Testis (tissue), 3 donors: Measurements from ENCODE around the gene HNRNPL. TPM values are rescaled to one million over a fixed set of nuclear protein-coding genes. Genes with fewer than 3 reads are reported as not detected.

Source experiments
- DNase-seq: peaks from one replicate; pipeline ENCODE4 v3.0.0-alpha.2; 2019
- H3K27ac ChIP-seq, 2 donors: fragments of 200-600 bp; sonication (generic); one replicate each; pipeline ENCODE4 v1.5.1; 2019
- H3K27me3 ChIP-seq: fragments of 200-600 bp; sonication (generic); one replicate; pipeline ENCODE4 v1.5.1; 2019
- H3K36me3 ChIP-seq: fragments of 200-600 bp; sonication (generic); one replicate; pipeline ENCODE4 v1.5.1; 2017; ENCODE audit warnings: low read depth; ENCODE audit errors: missing control alignments
- H3K4me1 ChIP-seq: fragments of 200-600 bp; sonication (generic); one replicate; pipeline ENCODE4 v1.5.1; 2019
- H3K4me3 ChIP-seq, 2 donors: fragments of 200-600 bp; sonication (generic); one replicate each; pipeline ENCODE4 v1.5.1; 2017 to 2019
- H3K9me3 ChIP-seq: fragments of 200-600 bp; sonication (generic); one replicate; pipeline ENCODE4 v1.5.1; 2017
- POLR2A ChIP-seq: fragments of 450-650 bp; IDR thresholded peaks from one replicate; pipeline ENCODE4 v1.6.1; 2017; ENCODE audit warnings: antibody characterized with exemption, mild to moderate bottlenecking, moderate library complexity
- WGBS, 2 donors: methylation state at CpG; one replicate each; pipeline ENCODE4 v1.1.5; 2018; 5-methylcytosine and 5-hydroxymethylcytosine counted together
- intact Hi-C: fragments of 100-400 bp; cut with DNase I; formaldehyde crosslinking; loops from one replicate; pipeline ENCODE4 v1.15.1; 2023; ENCODE audit warnings: low total_unique reads
- polyA plus RNA-seq: library from polyadenylated mRNA; stranded (reverse); fragments of 350-450 nt; fragmentation: Illumina TruSeq; extraction: RNeasy Lipid Tissue Mini Kit (QIAGEN cat#74804); gene quantifications from one replicate; pipeline ENCODE4 v1.2.3, GENCODE V29; 2014; ENCODE audit warnings: low read depth, low replicate concordance; ENCODE audit not compliant: insufficient read depth
- total RNA-seq, 2 donors: library from RNA; depleted of rRNA; stranded (reverse); fragments of >200 nt; gene quantifications; one replicate each; pipeline ENCODE4 v1.2.3, GENCODE V29; 2016
- TF ChIP-seq, protein P1 (sequence below), 3 experiments: fragments of 450-650 bp in 2 of 3; fragments of 200-600 bp in 1 of 3; sonication (generic) in 1 of 3; IDR thresholded peaks; one replicate each; pipeline ENCODE4 v1.5.1; 2016 to 2019; ENCODE audit warnings: antibody characterized with exemption in 3 of 3, mild to moderate bottlenecking in 2 of 3, moderate library complexity in 1 of 3

Gene HNRNPL
- total and polyA plus RNA-seq, 3 donors from 2014 or later = 216 to 307 (median 249) TPM

GRCh38 chr19:38845374-38846024 is 4.3 kb downstream of the HNRNPL start:
- H3K4me1 ChIP-seq = peaks cover 24% of the 10 kb centered on the region
- DNase-seq = no peak
- 84 to 90% methylated on average over 14 of the region's 14 CpGs for WGBS, 2 donors
- H3K4me3 ChIP-seq = no peak overlapping the region
- TF ChIP-seq POLR2A = no peak
- TF ChIP-seq, protein P1, sequence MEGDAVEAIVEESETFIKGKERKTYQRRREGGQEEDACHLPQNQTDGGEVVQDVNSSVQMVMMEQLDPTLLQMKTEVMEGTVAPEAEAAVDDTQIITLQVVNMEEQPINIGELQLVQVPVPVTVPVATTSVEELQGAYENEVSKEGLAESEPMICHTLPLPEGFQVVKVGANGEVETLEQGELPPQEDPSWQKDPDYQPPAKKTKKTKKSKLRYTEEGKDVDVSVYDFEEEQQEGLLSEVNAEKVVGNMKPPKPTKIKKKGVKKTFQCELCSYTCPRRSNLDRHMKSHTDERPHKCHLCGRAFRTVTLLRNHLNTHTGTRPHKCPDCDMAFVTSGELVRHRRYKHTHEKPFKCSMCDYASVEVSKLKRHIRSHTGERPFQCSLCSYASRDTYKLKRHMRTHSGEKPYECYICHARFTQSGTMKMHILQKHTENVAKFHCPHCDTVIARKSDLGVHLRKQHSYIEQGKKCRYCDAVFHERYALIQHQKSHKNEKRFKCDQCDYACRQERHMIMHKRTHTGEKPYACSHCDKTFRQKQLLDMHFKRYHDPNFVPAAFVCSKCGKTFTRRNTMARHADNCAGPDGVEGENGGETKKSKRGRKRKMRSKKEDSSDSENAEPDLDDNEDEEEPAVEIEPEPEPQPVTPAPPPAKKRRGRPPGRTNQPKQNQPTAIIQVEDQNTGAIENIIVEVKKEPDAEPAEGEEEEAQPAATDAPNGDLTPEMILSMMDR (IDR thresholded peaks at IDR 0.05) = no peak
- H3K36me3 ChIP-seq = peaks cover 7% of the 10 kb centered on the region
- intact Hi-C loops = no loop called here
- no peaks in the 10 kb centered on the region for H3K9me3 ChIP-seq
- H3K27ac ChIP-seq = no peak overlapping the region
- no peaks in the 10 kb centered on the region for H3K27me3 ChIP-seq

DNA sequence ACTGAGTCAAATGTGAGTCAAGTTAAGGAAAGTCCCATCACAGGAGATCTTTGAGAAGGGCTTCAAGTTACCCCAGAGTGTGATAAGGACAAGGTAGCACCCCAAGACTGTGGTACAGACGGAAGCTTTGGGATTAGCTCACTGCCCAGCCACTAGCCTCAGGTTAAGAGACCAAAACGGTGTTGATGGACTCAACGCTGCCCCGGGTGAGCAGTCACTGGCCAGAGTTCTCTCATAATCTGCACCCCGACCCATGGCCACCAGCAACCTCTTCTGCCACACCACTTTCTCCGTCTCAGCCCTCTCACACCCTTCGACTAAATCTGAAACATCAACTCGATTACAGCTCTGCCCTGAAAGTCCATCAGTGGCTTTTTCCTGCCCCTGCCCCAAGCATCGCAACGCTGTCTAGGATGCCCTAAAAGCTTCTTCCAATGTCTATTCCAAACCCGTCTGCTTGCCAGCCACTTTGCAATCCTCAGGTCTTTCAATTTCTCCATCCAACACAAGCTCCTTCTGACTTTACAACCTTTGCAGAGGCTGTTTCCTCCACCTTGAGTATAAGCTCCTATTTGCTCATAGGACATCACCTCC is 5.6 kb downstream of the HNRNPL start:
- WGBS, 2 donors = 90 to 92% methylated on average over 11 of the region's 11 CpGs
- no peaks in the 10 kb centered on the region for H3K9me3 ChIP-seq
- DNase-seq = no peak
- H3K4me1 ChIP-seq = peaks cover 24% of the 10 kb centered on the region
- no peak overlapping the region for H3K27ac ChIP-seq
- TF ChIP-seq, protein P1 (IDR thresholded peaks at IDR 0.05) = no peak
- no peak for TF ChIP-seq POLR2A
- intact Hi-C loops = no loop called here
- peaks cover 7% of the 10 kb centered on the region for H3K36me3 ChIP-seq
- H3K27me3 ChIP-seq = no peaks in the 10 kb centered on the region
- H3K4me3 ChIP-seq = no peak overlapping the region

GRCh38 chr19:38843175-38843758 is 6.5 kb downstream of the HNRNPL start:
- DNase-seq = no peak
- 96 to 100% methylated on average over 6 to 9 of the region's 9 CpGs for WGBS, 2 donors
- Histone ChIP-seq H3K4me3 (no peak overlapping the region), H3K27ac (no peak overlapping the region), H3K4me1 (peaks cover 18% of the 10 kb centered on the region), H3K9me3 (no peaks in the 10 kb centered on the region), H3K36me3 (peaks cover 7% of the 10 kb centered on the region), H3K27me3 (no peaks in the 10 kb centered on the region)
- intact Hi-C loops = no loop called here
- no peak for TF ChIP-seq POLR2A
- TF ChIP-seq, protein P1 (IDR thresholded peaks at IDR 0.05) = no peak

DNA sequence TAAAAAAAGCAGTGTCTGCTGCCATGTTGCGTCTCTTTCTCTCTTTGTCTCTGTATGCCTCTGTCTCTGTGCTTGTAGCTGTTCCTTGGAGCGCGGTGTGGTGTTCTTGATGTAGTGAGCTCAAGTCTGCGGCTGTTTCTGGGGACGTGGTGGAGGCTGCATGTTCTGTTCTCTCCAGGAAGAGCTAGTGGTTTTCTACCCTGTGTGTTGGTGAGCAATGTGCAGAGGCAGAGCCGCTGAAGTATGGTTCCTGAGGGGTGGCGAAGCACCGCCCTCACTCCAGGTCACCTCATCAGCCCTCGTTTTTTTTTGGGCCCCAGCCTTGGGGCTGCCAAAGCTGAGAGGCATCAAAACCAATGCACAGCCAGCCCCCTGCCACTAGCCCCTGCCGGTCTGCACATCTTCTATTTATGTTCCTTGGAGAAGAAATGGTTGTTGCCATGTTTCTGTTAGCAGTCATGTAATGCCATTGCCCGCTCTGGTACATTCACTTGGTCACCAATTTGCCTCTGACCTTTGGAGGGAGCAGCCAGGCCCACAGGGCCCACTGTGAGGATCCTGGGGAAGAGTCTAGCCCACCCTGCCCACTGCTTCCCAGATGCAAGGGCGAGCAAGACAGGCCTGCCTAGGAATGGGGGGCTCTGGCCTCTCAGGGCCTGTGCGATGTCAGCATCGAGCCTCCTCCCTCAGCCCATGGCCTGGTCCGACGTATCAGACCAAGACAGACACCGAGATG is 7.2 kb downstream of the HNRNPL start:
- Histone ChIP-seq H3K27ac (no peak overlapping the region), H3K4me1 (peaks cover 11% of the 10 kb centered on the region), H3K27me3 (no peaks in the 10 kb centered on the region), H3K4me3 (no peak overlapping the region), H3K9me3 (no peaks in the 10 kb centered on the region), H3K36me3 (peaks cover 7% of the 10 kb centered on the region)
- WGBS, 2 donors = 86 to 88% methylated on average over 14 to 17 of the region's 17 CpGs
- TF ChIP-seq, protein P1 (IDR thresholded peaks at IDR 0.05) = no peak
- no peak for TF ChIP-seq POLR2A
- intact Hi-C loops = no loop called here
- no peak for DNase-seq
